GM10266 (cell line): Measurements from ENCODE around the gene MIDN.

Experiments used
- DNase-seq: peaks from one replicate; pipeline ENCODE4 v3.0.0; 2012; ENCODE audit errors: extremely low spot score
- CTCF ChIP-seq: IDR thresholded peaks from 2 replicates; pipeline ENCODE4 v1.5.1; 2012; ENCODE audit warnings: mild to moderate bottlenecking, low read depth; ENCODE audit not compliant: control insufficient read depth, insufficient read depth; ENCODE audit errors: missing control alignments

Gene MIDN

GRCh38 chr19:1296078-1296477 lies 47.7 kb downstream of the MIDN start:
- TF ChIP-seq CTCF: no peak
- DNase-seq: no peak

GRCh38 chr19:1296575-1297271 lies 48.3 kb downstream of the MIDN start:
- TF ChIP-seq CTCF: no peak
- DNase-seq: no peak

GRCh38 chr19:1298235-1298634 lies 49.9 kb downstream of the MIDN start:
- DNase-seq: no peak
- TF ChIP-seq CTCF: no peak

GRCh38 chr19:1299801-1300200 lies 51.4 kb downstream of the MIDN start:
- no peak for TF ChIP-seq CTCF
- no peak for DNase-seq

- no peak for TF ChIP-seq CTCF
- DNase-seq: no peak
Observed at GRCh38 chr19:1300744-1301490, 52.5 kb downstream of the MIDN start.

- no peak for TF ChIP-seq CTCF
- no peak for DNase-seq
Observed at GRCh38 chr19:1302533-1303239, 54.3 kb downstream of the MIDN start.
